Activated naive CD4-positive, alpha-beta T cell treated with anti-CD3 and anti-CD28 coated beads, Interleukin-2, amount 50 U/mL, for 24 hours (primary cell): ENCODE data around the gene USP6.
"Not testable (repeated sequence)": the region's sequence is repeated elsewhere in the genome, so short reads cannot be mapped to it uniquely, and the experiment has no call there.

Experiments used
- H3K27ac Mint-ChIP-seq: one replicate; pipeline ENCODE4 v1.8.0; 2021; ENCODE audit warnings: mild to moderate bottlenecking, mixed read lengths
- H3K27me3 Mint-ChIP-seq: one replicate; pipeline ENCODE4 v1.8.0; 2021; ENCODE audit warnings: mixed read lengths
- H3K36me3 Mint-ChIP-seq: one replicate; pipeline ENCODE4 v1.8.0; 2021; ENCODE audit warnings: mixed read lengths
- H3K4me1 Mint-ChIP-seq: one replicate; pipeline ENCODE4 v1.8.0; 2021; ENCODE audit warnings: mixed read lengths
- H3K4me3 Mint-ChIP-seq: one replicate; pipeline ENCODE4 v1.8.0; 2021; ENCODE audit warnings: mild to moderate bottlenecking, mixed read lengths
- H3K9me3 Mint-ChIP-seq: one replicate; pipeline ENCODE4 v1.8.0; 2021; ENCODE audit warnings: mixed read lengths

The USP6 gene

DNA sequence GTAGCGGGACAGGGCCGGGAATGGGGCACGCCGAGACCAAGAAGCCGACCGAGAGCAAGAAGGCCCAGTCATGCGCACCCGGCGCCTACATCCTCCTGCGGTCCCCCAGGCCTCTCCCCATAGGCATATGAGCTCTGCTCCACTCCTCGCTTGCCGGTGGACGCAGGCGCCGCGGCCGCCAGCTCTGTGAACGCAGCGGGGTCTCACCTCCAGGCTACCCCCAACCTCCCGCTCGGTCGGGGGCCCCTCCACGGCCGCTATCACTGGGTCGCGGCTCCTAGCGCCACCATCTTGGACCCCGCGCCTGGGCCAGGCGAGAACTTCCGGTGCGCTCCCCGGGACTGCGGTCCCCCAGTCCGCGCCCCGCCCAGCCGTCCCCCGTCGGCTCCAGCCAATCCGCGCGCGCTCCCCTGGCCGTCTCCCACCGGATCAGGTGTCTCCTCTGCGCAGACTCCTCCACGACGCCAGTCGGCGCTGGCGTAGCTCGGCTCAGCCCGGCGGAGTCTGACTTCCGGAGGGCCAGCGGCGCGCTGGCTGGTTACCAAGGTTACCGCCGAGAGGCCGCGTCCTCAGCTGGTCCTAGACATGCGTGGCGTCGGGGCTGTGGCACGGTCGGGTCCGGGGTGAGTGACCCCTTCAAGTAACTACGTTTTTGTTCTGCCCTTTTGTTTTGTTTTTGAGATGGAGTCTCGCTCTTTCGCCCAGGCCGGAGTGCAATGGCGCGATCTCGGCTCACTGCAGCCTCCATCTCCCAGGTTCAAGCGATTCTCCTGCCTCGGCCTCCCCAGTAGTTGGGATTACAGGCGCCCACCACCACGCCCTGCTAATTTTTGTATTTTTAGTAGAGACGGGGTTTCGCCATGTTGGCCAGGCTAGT lies 75.9 kb downstream of the USP6 start, which contains the start of gene ZNF594:
TSS of gene ZNF594 (minus strand) at position 328 of the 877 bp plus-strand sequence. CDS start 7,612 bp downstream, outside the sequence.
- Mint-ChIP-seq H3K27me3 (no peaks in the 10 kb centered on the region), H3K36me3 (peaks cover 28% of the 10 kb centered on the region), H3K27ac (peak within 1 kb of the TSS; percentile 84), H3K4me1 (peaks cover 30% of the 10 kb centered on the region), H3K9me3 (peaks cover 10% of the 10 kb centered on the region), H3K4me3 (peak within 1 kb of the TSS; percentile 95)

DNA sequence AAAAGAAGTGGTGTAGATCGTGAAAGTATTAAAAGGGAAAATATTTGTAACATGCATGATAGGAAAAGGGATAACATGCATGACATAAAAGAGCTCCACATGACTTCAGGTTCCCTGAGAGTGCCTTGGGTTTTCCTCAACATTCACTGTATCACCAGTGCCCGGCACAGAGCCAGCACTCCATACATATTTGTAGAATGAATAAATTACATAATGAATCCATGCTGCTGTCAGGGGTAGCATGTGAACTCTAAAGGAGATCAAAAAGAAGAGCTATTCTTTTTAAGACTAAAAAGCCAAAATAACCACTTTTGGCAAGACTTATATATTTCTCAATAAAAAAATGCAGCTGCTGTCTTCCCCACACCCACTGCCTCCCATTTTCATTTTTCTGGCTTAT lies 78.5 kb downstream of the USP6 start:
- H3K4me1 Mint-ChIP-seq: peaks cover 36% of the 10 kb centered on the region
- H3K27ac Mint-ChIP-seq: no peak overlapping the region
- H3K9me3 Mint-ChIP-seq: peaks cover 5% of the 10 kb centered on the region
- peaks cover 14% of the 10 kb centered on the region for H3K36me3 Mint-ChIP-seq
- H3K4me3 Mint-ChIP-seq: no peak overlapping the region
- H3K27me3 Mint-ChIP-seq: no peaks in the 10 kb centered on the region

DNA sequence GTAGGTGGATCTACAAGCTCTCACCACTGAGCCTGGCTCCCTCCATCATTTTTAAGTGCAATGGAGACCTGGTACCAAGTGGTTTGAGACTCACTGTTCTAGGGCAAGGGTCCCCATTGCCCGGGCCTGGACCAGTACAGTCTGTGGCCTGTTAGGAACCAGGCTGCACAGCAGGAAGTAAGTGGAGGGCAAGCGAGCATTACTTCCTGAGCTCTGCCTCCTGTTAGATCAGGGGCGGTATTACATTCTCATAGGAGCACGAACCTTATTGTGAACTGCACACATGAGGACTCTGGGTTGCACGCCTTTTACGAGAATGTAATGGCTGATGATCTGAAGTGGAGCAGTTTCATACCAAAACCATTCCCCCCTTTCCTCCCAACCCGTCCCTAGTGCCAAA lies 82.6 kb downstream of the USP6 start:
- Mint-ChIP-seq H3K27ac (no peak overlapping the region), H3K27me3 (no peaks in the 10 kb centered on the region), H3K36me3 (peaks cover 3% of the 10 kb centered on the region)

GRCh38 chr17:5200360-5200759 lies 84.5 kb downstream of the USP6 start:
- Mint-ChIP-seq H3K4me3 (no peak overlapping the region), H3K27ac (no peak overlapping the region), H3K27me3 (no peaks in the 10 kb centered on the region), H3K36me3 (peaks cover 6% of the 10 kb centered on the region), H3K4me1 (peaks cover 17% of the 10 kb centered on the region), H3K9me3 (no peaks in the 10 kb centered on the region)

More for the DNA sequence above, 82.6 kb downstream of the USP6 start:
- H3K4me3 Mint-ChIP-seq: no peak overlapping the region
- H3K4me1 Mint-ChIP-seq: peaks cover 14% of the 10 kb centered on the region
- no peaks in the 10 kb centered on the region for H3K9me3 Mint-ChIP-seq

DNA sequence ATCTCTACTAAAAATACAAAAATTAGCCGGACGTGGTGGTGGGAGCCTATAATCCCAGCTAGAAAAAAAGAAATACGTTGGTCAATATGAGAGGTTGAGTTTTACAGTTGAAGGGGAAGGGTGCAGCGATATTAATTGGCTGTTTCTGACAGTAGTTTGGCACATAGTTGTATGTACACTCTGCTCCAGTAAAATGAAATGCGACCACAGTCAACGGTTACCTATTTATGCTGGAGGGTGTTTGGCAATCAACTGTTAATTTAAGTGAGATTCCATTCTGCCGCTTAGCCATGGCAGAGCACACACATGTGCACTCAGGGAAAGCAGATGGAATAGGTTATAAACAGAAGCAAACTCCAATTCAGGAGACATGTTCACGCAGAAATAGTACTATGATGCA lies 85.2 kb downstream of the USP6 start:
- peaks cover 17% of the 10 kb centered on the region for H3K4me1 Mint-ChIP-seq
- peaks cover 6% of the 10 kb centered on the region for H3K36me3 Mint-ChIP-seq
- H3K27ac Mint-ChIP-seq: no peak overlapping the region
- H3K27me3 Mint-ChIP-seq: no peaks in the 10 kb centered on the region
- H3K9me3 Mint-ChIP-seq: no peaks in the 10 kb centered on the region
- no peak overlapping the region for H3K4me3 Mint-ChIP-seq

DNA sequence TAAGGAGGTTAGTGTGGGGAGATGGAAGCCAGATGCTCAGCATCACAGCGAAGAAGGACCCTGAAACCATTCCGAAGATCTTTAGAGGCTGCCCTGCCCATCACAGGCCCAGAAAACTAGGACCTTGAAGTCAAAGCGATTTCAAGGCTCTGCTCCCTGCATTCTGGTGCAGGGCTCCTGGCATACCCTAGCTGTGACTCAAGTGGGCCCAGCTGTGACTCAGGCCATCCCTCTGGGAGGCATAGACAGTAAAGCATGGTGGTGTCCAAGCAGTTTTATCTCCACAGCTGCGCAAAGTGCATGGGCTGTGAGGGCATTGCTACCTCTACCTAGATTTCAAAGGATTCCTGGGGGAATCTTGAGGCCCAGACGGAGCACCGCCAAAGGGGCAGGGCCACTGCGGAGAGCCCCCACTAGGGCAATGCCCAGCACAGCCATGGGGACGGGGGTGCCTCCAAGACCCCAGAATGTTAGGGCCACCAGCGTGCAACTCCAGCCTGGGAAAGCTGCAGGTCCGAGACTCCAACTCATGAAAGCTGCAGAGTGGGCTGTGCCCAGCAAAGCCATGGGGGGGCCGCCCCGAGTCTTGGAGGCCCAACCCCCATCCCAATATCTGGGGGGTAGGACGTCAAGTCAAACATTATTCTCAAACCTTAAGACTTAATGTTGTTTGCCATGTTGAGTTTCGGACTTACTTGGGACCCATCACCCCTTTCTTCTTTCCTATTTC lies 87.5 kb downstream of the USP6 start:
- no peaks in the 10 kb centered on the region for H3K27me3 Mint-ChIP-seq
- H3K36me3 Mint-ChIP-seq: peaks cover 6% of the 10 kb centered on the region
- no peak overlapping the region for H3K27ac Mint-ChIP-seq
- no peak overlapping the region for H3K4me3 Mint-ChIP-seq
- no peaks in the 10 kb centered on the region for H3K9me3 Mint-ChIP-seq
- peaks cover 10% of the 10 kb centered on the region for H3K4me1 Mint-ChIP-seq

- Mint-ChIP-seq H3K27ac (no peak overlapping the region), H3K36me3 (peaks cover 9% of the 10 kb centered on the region), H3K27me3 (no peaks in the 10 kb centered on the region), H3K9me3 (no peaks in the 10 kb centered on the region), H3K4me1 (peaks cover 8% of the 10 kb centered on the region), H3K4me3 (no peak overlapping the region)
Observed at GRCh38 chr17:5203908-5204294, 88.1 kb downstream of the USP6 start.

DNA sequence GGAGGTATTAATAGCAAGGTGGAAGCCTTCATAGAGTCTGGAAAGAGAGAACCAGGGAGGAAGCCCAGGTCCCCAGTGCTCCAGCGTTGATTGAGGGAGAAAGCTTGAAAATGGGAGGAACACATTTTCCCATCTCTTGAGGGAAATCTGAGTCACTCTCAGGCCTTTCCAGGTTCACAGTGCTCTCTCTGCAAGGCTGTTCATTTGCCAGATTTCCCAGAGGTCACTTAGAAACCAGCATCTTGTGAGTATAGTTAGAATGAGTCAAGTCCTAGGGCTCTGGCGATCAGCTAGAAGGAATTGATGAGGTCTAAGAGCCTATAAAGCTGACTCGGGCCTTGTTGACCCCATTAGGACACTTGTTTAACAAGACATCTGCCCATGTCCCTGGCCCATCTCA lies 93.6 kb downstream of the USP6 start:
- H3K27ac Mint-ChIP-seq: no peak overlapping the region
- no peaks in the 10 kb centered on the region for H3K9me3 Mint-ChIP-seq
- peaks cover 3% of the 10 kb centered on the region for H3K4me1 Mint-ChIP-seq
- no peak overlapping the region for H3K4me3 Mint-ChIP-seq
- no peaks in the 10 kb centered on the region for H3K27me3 Mint-ChIP-seq
- H3K36me3 Mint-ChIP-seq: peaks cover 6% of the 10 kb centered on the region

- peaks cover 8% of the 10 kb centered on the region for H3K36me3 Mint-ChIP-seq
- no peaks in the 10 kb centered on the region for H3K27me3 Mint-ChIP-seq
- H3K4me1 Mint-ChIP-seq: peaks cover 3% of the 10 kb centered on the region
- no peak overlapping the region for H3K4me3 Mint-ChIP-seq
- H3K27ac Mint-ChIP-seq: no peak overlapping the region
- no peaks in the 10 kb centered on the region for H3K9me3 Mint-ChIP-seq
Observed at GRCh38 chr17:5210091-5210490, 94.3 kb downstream of the USP6 start.

GRCh38 chr17:5210614-5211252 lies 94.9 kb downstream of the USP6 start:
- Mint-ChIP-seq H3K9me3 (no peaks in the 10 kb centered on the region), H3K27ac (no peak overlapping the region), H3K4me3 (no peak overlapping the region), H3K36me3 (peaks cover 10% of the 10 kb centered on the region), H3K4me1 (peaks cover 3% of the 10 kb centered on the region), H3K27me3 (no peaks in the 10 kb centered on the region)

- Mint-ChIP-seq H3K4me3 (no peak overlapping the region), H3K9me3 (no peaks in the 10 kb centered on the region), H3K27me3 (no peaks in the 10 kb centered on the region), H3K27ac (no peak overlapping the region), H3K36me3 (peaks cover 10% of the 10 kb centered on the region), H3K4me1 (peaks cover 3% of the 10 kb centered on the region)
Observed at GRCh38 chr17:5211458-5211857, 95.6 kb downstream of the USP6 start.

GRCh38 chr17:5217562-5217961 lies 101.7 kb downstream of the USP6 start:
- H3K4me3 Mint-ChIP-seq, H3K4me1 Mint-ChIP-seq, H3K9me3 Mint-ChIP-seq, H3K27me3 Mint-ChIP-seq, H3K27ac Mint-ChIP-seq: not testable (repeated sequence)
- peaks cover 11% of the 10 kb centered on the region for H3K36me3 Mint-ChIP-seq

- no peak overlapping the region for H3K4me3 Mint-ChIP-seq
- no peak overlapping the region for H3K27ac Mint-ChIP-seq
Observed at GRCh38 chr17:5219536-5219935, 103.7 kb downstream of the USP6 start.

DNA sequence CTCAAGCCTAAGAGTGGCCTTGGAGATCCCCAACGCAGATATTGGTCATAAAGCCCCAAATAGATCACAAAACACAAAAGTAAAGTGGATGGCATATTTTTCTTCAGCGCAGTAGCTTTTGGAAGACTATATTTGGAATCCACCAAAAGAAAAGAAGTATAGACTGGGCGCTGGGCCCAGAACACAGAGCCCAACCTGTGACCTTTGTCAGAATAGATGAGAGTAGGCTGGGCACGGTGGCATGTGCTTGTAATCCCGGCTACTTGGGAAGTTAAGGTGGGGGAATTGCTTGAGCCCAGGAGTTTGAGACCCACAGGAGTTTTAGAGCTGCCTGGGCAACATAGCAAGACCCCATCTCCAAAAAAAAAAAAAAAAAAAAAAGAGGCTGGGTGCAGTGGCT lies 104.2 kb downstream of the USP6 start:
- H3K36me3 Mint-ChIP-seq: peaks cover 9% of the 10 kb centered on the region
- H3K4me1 Mint-ChIP-seq: peaks cover 6% of the 10 kb centered on the region
- no peak overlapping the region for H3K4me3 Mint-ChIP-seq
- H3K27ac Mint-ChIP-seq: no peak overlapping the region
- no peaks in the 10 kb centered on the region for H3K9me3 Mint-ChIP-seq
- no peaks in the 10 kb centered on the region for H3K27me3 Mint-ChIP-seq

More at GRCh38 chr17:5219536-5219935, 103.7 kb downstream of the USP6 start:
- peaks cover 11% of the 10 kb centered on the region for H3K36me3 Mint-ChIP-seq
- H3K9me3 Mint-ChIP-seq: no peaks in the 10 kb centered on the region
- peaks cover 6% of the 10 kb centered on the region for H3K4me1 Mint-ChIP-seq
- no peaks in the 10 kb centered on the region for H3K27me3 Mint-ChIP-seq

GRCh38 chr17:5221912-5222311 lies 106.1 kb downstream of the USP6 start:
- H3K4me1 Mint-ChIP-seq: peaks cover 16% of the 10 kb centered on the region
- not testable (repeated sequence) for H3K9me3 Mint-ChIP-seq, H3K27ac Mint-ChIP-seq, H3K4me3 Mint-ChIP-seq, H3K27me3 Mint-ChIP-seq
- peaks cover 12% of the 10 kb centered on the region for H3K36me3 Mint-ChIP-seq
